GM18526 (cell line): ENCODE measurements around the gene UBE3D.

Experiments used
- POLR2A ChIP-seq: IDR thresholded peaks from 3 replicates; pipeline ENCODE4 v1.6.1; 2011; ENCODE audit not compliant: insufficient read length; ENCODE audit errors: extremely low read depth

The UBE3D gene

GRCh38 chr6:82910820-82911219 lies 154.8 kb downstream of the UBE3D start:
- no peak for TF ChIP-seq POLR2A

DNA sequence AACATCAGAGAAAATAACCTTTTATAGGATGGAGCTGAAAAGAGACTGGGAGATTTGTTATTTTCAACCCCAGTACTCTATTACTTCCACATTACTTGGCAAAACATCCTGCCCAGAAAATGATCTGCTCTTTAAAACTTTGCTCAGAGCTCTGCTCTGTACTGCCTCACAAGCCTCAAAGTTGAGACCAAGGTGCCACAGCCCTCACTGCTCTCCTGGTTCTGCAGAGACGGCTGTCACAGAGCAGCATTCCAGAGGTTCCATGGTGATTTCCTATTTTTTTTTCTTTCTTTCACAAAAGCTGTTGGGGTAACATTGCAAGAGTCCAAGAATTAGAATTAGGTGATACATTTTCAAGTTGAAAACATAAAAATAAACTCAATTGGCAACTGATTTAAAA lies 155.2 kb downstream of the UBE3D start:
- no peak for TF ChIP-seq POLR2A

- no peak for TF ChIP-seq POLR2A
These were observed 156.1 kb downstream of the UBE3D start for GRCh38 chr6:82909551-82909950.

- no peak for TF ChIP-seq POLR2A
These were observed 157.0 kb downstream of the UBE3D start for GRCh38 chr6:82908661-82909060.

DNA sequence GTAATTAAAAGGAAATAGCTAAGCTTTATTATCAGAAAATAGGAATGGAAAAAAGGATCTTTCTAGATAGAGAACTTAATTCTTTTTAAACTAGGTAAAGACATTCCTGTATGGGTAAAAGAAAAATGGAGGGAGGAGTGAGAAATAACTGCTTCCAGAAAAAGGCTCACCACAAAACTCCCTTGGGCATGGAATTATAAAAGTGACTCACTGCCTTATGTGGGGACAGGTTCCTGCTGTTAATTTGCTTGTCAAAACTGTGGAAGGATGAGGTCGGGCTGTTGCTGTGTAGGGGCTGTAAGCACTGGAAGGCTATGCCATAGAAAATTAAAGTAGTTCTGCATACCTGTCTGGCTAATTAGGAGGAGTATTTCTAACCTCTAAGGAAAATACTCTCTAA lies 158.7 kb downstream of the UBE3D start:
- no peak for TF ChIP-seq POLR2A

- TF ChIP-seq POLR2A: no peak
These were observed 159.2 kb downstream of the UBE3D start for GRCh38 chr6:82906489-82906888.

DNA sequence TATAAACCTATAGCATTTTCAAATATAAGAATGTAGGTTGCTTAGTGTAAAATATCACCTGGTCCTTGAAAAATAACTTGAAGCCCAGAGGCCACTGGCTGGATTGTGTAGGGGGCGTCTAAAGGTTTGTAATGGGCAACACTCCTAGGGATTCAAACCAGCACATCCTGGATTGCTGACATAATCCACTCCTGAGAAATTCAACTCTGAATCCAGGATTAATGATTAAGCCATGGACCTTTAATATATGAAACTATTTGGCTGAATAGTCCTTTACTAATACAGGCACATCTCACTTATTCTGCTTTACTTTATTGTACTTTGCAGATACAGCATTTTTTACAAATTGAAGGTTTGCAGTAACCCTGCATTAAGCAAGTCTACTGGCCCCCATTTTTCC lies 160.8 kb downstream of the UBE3D start:
- no peak for TF ChIP-seq POLR2A

DNA sequence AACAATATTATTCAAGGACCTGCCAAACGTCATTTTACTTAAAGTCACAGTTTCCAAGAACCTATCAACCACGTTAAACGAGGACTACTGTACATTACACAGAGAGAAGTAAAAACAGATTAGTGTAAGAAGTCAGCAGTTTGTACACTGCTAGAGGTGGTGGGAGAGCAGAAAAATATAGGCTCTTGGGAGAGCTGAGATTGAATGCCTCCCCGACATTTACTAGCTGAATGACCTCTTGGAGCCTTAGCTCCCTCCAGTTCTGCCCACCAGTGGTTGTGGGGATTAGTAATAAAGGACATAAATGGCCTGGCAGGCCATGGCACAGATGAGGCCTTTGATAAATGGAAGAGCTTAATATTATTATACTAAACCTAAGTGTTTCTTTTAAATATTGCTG lies 161.4 kb downstream of the UBE3D start:
- TF ChIP-seq POLR2A: no peak

DNA sequence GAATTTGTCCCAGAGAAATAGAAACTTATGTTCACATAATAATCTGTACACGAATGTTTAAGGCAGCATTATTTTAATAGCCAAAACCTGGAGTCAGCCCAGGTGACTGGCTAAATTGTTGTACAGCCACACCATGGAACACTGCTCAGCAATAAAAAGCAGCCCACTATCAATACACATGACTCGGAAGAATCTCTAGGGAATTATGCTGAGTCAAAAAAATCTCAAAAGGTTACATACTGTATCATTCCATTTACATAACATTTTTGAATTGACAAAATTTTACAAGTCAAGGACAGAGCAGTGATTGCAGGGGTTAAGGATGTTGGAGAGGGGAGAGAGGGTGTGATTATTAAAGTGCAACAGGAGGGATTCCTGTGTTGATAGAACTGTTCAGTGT lies 163.4 kb downstream of the UBE3D start:
- no peak for TF ChIP-seq POLR2A

- TF ChIP-seq POLR2A: no peak
These were observed 170.9 kb downstream of the UBE3D start for GRCh38 chr6:82894653-82895259.

GRCh38 chr6:82893889-82894652 lies 171.6 kb downstream of the UBE3D start:
- TF ChIP-seq POLR2A: no peak

- no peak for TF ChIP-seq POLR2A
These were observed 174.6 kb downstream of the UBE3D start for GRCh38 chr6:82891076-82891475.

- no peak for TF ChIP-seq POLR2A
These were observed 175.4 kb downstream of the UBE3D start for GRCh38 chr6:82890240-82890639.

GRCh38 chr6:82889143-82889542 lies 176.5 kb downstream of the UBE3D start:
- no peak for TF ChIP-seq POLR2A

DNA sequence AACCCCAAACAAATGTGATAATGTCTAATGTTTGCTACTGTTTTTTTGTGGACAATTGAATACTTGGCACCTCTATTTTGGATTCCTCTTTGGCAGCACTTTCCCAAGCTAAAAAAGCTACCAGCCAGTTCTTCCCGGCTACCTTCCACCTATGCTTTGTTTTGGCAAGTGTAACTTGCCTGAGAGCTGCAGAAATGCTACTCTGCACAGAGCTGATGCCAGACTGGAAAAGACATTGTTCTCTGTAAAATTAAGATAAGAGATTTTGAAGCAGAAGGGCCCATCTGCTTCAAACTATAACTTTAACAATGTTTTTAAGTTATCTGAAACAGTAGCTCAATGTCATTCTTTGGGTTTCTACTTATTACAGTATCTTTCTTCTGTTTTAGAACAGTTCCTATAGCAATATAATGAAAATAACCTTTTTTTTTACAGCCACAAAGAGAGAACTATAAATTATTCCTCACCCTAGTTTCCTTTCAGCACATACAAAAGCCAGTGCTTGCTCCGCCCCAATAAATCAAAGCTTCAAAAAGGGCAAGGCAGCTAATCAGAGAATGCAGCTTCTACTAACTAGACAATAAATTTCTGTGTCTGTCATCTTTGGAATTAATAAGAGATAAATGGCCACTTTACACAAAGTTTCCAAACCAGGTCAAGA lies 183.1 kb downstream of the UBE3D start:
- TF ChIP-seq POLR2A: no peak

GRCh38 chr6:82881519-82881918 lies 184.1 kb downstream of the UBE3D start:
- TF ChIP-seq POLR2A: no peak
